ENCODE data around the gene UVRAG.

DNA sequence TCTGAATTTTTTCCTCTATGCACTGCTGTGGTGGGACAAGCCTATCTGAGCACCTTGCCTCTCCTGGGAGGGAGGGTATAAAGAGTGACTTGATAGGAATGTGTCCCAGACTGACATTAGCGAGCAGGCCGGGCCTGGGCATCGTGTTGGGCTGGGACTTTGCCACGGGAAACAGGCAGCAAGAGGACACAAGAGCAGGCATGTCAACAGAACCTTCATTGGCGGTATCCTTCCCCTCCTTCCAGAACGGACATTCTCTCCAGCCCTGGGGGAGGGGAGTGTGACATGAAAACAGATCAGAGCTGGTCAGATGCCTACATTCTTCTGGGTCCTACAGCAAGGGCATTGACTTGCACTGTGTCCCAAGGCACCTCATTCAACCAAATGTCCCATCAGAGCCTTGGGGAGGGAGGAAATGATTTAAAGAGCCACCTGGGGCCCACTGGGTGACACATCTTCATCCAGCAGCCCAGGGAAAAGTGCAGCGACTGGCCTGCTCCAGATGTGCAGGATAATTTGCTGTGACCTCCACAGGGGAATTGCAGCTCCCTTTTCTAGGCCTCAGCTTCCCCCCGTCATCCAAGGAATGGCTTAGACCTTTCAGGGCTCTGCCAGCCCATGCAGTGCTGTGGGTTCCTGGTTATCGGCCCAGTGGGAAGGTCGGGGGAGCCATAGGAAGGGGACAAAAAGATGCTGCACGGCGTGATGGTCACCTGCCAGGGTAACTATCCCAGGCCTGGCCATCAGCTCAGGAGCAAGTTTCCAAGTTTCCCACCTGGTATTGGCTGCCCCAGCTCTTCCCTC is 21.8 kb upstream of the UVRAG start:
- TF ChIP-seq EED (CRISPR knock-in tag; IDR thresholded peaks at IDR 0.05), result no peak
- TF ChIP-seq, protein P1, sequence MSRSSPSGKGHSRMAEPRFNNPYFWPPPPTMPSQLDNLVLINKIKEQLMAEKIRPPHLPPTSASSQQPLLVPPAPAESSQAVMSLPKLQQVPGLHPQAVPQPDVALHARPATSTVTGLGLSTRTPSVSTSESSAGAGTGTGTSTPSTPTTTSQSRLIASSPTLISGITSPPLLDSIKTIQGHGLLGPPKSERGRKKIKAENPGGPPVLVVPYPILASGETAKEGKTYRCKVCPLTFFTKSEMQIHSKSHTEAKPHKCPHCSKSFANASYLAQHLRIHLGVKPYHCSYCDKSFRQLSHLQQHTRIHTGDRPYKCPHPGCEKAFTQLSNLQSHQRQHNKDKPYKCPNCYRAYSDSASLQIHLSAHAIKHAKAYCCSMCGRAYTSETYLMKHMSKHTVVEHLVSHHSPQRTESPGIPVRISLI (CRISPR knock-in tag; IDR thresholded peaks at IDR 0.05; ENCODE audit: borderline replicate concordance), result no peak
- TF ChIP-seq ZNF263 (CRISPR knock-in tag; IDR thresholded peaks at IDR 0.05), result no peak
- no peak for TF ChIP-seq ZNF292 (CRISPR knock-in tag; IDR thresholded peaks at IDR 0.05; ENCODE audit: borderline replicate concordance, low read depth)
- no peak for TF ChIP-seq ZNF501 (CRISPR knock-in tag; IDR thresholded peaks at IDR 0.05)
- TF ChIP-seq MTF2 (CRISPR knock-in tag; IDR thresholded peaks at IDR 0.05; ENCODE audit: borderline replicate concordance), result no peak

Measured in HepG2 (cell line).